ENCODE data around the gene DOCK4.

The DOCK4 gene

DNA sequence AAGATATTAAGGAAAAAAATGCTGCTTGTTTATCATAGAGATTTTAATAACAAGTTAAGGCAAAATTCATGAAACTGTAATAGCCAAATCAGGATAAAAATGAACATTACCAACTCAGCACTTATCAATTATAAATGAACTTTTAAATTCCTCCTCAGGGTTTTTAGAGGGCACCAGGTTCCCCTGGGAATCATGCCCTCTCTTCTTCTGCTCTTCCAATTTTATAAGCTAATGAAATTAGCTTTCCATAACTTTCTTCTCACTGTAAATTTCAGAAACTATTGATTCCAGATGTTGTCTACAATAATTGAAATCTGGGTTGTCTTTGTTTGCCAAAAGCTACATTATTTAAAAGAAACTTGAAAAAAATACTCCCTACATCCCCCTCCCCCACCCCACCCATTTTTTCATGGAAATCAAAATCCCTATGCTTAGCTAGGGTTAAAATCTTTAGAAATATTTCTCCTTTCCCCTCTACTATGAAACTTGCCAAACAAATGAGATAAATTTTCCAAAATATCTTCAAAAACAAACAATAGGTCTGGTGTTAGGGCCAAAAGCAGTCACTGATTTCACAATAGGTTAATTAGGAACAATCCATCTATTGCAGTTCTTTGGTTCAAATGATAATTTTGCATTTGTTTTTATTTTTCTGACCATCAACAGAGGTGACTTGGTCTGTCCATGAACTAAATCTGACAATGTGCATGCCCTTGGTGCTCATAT, 187.7 kb downstream of the DOCK4 start:
- H3K27ac ChIP-seq, result no peak overlapping the region
- TF ChIP-seq, protein P1, sequence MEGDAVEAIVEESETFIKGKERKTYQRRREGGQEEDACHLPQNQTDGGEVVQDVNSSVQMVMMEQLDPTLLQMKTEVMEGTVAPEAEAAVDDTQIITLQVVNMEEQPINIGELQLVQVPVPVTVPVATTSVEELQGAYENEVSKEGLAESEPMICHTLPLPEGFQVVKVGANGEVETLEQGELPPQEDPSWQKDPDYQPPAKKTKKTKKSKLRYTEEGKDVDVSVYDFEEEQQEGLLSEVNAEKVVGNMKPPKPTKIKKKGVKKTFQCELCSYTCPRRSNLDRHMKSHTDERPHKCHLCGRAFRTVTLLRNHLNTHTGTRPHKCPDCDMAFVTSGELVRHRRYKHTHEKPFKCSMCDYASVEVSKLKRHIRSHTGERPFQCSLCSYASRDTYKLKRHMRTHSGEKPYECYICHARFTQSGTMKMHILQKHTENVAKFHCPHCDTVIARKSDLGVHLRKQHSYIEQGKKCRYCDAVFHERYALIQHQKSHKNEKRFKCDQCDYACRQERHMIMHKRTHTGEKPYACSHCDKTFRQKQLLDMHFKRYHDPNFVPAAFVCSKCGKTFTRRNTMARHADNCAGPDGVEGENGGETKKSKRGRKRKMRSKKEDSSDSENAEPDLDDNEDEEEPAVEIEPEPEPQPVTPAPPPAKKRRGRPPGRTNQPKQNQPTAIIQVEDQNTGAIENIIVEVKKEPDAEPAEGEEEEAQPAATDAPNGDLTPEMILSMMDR (IDR thresholded peaks at IDR 0.05), result no peak
- no peaks in the 10 kb centered on the region for H3K36me3 ChIP-seq
- no peaks in the 10 kb centered on the region for H3K27me3 ChIP-seq
- no peaks in the 10 kb centered on the region for H3K9me3 ChIP-seq
- no peak for DNase-seq
- no peaks in the 10 kb centered on the region for H3K4me1 ChIP-seq
- intact Hi-C loops (cut with DNase I; ENCODE audit: low total_unique reads), result no loop called here
- H3K4me3 ChIP-seq, result no peak overlapping the region

DNA sequence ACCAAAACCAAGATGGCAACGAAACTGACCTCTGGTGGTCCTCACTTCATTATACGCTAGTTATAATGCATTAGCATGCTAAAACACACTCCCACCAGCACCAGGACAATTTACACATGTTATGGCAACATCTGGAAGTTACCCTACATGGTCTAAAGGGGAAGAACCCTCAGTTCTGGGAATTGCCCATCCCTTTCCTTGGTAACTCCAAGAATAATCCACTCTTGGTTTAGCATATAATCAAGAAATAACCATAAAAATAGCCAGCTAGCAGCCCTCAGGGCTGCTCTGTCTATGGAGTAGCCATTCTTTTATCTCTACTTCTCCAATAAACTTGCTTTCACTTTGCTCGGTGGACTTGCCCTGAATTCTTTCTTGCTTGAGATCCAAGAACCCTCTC, 191.1 kb downstream of the DOCK4 start:
- H3K9me3 ChIP-seq, result no peaks in the 10 kb centered on the region
- intact Hi-C loops (cut with DNase I; ENCODE audit: low total_unique reads), result no loop called here
- no peaks in the 10 kb centered on the region for H3K27me3 ChIP-seq
- no peak overlapping the region for H3K27ac ChIP-seq
- TF ChIP-seq, protein P1 (IDR thresholded peaks at IDR 0.05), result no peak
- DNase-seq, result no peak
- H3K4me3 ChIP-seq, result no peak overlapping the region
- no peaks in the 10 kb centered on the region for H3K4me1 ChIP-seq
- H3K36me3 ChIP-seq, result no peaks in the 10 kb centered on the region

DNA sequence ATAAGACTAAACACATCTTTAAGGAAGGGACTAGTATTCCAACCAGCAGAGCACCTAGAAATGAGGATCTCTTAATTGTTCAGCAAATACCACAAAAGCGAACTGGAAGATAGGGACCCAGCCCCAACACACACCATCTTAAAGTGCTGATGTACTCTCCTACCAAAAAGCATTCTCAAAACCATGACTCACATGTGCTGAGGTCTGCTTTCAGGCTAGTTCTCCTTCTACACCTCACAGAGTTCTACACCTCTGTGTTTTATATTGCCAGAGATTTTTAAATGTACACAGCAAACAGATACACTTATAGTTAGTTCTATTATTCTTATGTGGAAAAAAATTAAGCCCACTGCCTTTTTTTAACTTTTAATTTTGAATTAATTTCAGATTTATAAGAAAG, 191.9 kb downstream of the DOCK4 start:
- intact Hi-C loops (cut with DNase I; ENCODE audit: low total_unique reads), result no loop called here
- no peaks in the 10 kb centered on the region for H3K27me3 ChIP-seq
- TF ChIP-seq, protein P1 (IDR thresholded peaks at IDR 0.05), result no peak
- H3K27ac ChIP-seq, result no peak overlapping the region
- no peak overlapping the region for H3K4me3 ChIP-seq
- no peaks in the 10 kb centered on the region for H3K4me1 ChIP-seq
- no peak for DNase-seq
- no peaks in the 10 kb centered on the region for H3K36me3 ChIP-seq
- no peaks in the 10 kb centered on the region for H3K9me3 ChIP-seq

DNA sequence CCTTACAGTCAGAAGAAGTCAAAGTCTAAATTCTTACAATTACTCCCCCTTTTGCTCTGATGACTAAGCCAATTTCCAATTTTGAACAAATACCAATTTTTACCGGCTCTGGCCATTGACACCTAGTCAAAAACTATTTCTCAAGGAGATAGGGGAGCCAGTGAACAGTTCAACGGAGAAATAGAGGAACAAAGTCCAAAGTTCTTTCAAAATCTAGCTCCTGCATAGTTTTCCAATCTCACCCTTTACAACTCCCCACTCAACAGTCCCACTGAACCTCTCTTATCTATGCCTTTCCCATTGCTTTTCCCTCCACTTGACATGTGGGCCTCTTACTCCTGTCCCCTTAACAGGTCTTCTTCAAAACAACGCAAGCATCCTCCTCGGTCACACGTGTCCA, 192.9 kb downstream of the DOCK4 start:
- Histone ChIP-seq H3K4me1 (no peaks in the 10 kb centered on the region), H3K36me3 (no peaks in the 10 kb centered on the region), H3K27ac (no peak overlapping the region), H3K4me3 (no peak overlapping the region), H3K27me3 (no peaks in the 10 kb centered on the region), H3K9me3 (no peaks in the 10 kb centered on the region)
- DNase-seq, result no peak
- intact Hi-C loops (cut with DNase I; ENCODE audit: low total_unique reads), result no loop called here
- TF ChIP-seq, protein P1 (IDR thresholded peaks at IDR 0.05), result no peak

DNA sequence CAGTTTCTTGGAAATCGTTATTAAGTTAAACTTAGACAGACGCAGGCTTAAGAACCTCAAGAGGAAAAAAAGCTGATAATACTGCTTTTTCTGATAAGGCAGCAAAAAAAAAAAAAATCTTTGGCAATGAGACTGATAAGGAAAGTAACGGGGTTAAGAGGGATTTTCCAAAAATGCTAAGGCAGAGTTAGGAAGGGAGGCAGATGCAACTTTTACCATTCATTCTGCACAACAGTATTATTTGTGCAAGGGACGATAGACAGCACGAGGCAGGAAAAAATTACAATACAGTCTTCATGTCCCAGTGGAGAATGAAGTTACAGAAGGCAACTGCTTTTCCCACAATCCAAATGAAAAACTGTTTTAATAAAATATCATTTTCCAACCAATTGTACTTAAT, 194.0 kb downstream of the DOCK4 start:
- TF ChIP-seq, protein P1 (IDR thresholded peaks at IDR 0.05), result no peak
- no peaks in the 10 kb centered on the region for H3K4me1 ChIP-seq
- H3K27me3 ChIP-seq, result no peaks in the 10 kb centered on the region
- H3K9me3 ChIP-seq, result no peaks in the 10 kb centered on the region
- H3K36me3 ChIP-seq, result no peaks in the 10 kb centered on the region
- no peak overlapping the region for H3K4me3 ChIP-seq
- intact Hi-C loops (cut with DNase I; ENCODE audit: low total_unique reads), result no loop called here
- DNase-seq, result no peak
- no peak overlapping the region for H3K27ac ChIP-seq

DNA sequence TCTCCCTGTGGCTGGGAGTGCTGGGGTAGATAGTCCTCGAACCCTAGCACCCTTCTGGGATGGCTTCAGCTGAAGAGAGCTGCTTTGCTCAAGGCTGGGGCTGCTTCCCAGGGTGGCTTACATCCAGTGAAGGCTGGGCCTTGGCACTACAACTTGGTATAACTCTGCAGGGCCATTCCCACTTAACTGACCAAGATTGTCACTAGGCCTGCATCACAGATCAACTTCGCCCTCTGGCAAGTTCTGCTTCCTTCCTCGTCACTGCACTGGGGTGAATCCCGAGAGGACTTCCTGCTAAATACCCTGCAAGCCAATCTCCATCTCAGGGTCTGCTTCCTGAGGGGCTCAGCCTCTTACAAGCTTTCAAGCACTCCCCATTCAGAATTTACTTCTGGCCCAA, 195.2 kb downstream of the DOCK4 start:
- no peak overlapping the region for H3K27ac ChIP-seq
- no peaks in the 10 kb centered on the region for H3K27me3 ChIP-seq
- intact Hi-C loops (cut with DNase I; ENCODE audit: low total_unique reads), result no loop called here
- H3K36me3 ChIP-seq, result no peaks in the 10 kb centered on the region
- DNase-seq, result no peak
- H3K4me1 ChIP-seq, result no peaks in the 10 kb centered on the region
- TF ChIP-seq, protein P1 (IDR thresholded peaks at IDR 0.05), result no peak
- H3K4me3 ChIP-seq, result no peak overlapping the region
- no peaks in the 10 kb centered on the region for H3K9me3 ChIP-seq
